WERI-Rb-1 (cell line): ENCODE data around the gene TRIM26.

Experiments
- DNase-seq: peaks from one replicate; pipeline ENCODE4 v3.0.0-alpha.2; 2020
- H3K27ac ChIP-seq: fragments of 250-450 bp; sonication (Bioruptor Pico); 2 replicates; pipeline ENCODE4 v1.5.1; 2020; ENCODE audit warnings: mild to moderate bottlenecking, moderate library complexity
- H3K27me3 ChIP-seq: fragments of 250-450 bp; sonication (Bioruptor Pico); 2 replicates; pipeline ENCODE4 v1.5.1; 2021; ENCODE audit warnings: mild to moderate bottlenecking, low read depth, moderate library complexity; ENCODE audit not compliant: insufficient read depth, severe bottlenecking
- H3K36me3 ChIP-seq: fragments of 250-450 bp; sonication (Bioruptor Pico); 2 replicates; pipeline ENCODE4 v1.5.1; 2020; ENCODE audit warnings: mild to moderate bottlenecking, moderate library complexity
- H3K4me3 ChIP-seq: 2 replicates; pipeline ENCODE4 v1.5.1; 2011; ENCODE audit warnings: low read depth, mild to moderate bottlenecking, control low read depth, low read length
- H3K9me3 ChIP-seq: fragments of 250-450 bp; sonication (Bioruptor Pico); 2 replicates; pipeline ENCODE4 v1.5.1; 2021; ENCODE audit warnings: mild to moderate bottlenecking, moderate library complexity; ENCODE audit not compliant: severe bottlenecking
- TF ChIP-seq, protein P1 (sequence below): IDR thresholded peaks from 2 replicates; pipeline ENCODE4 v1.5.1; 2011; ENCODE audit warnings: low read depth, mild to moderate bottlenecking, control low read depth, inconsistent platforms, low read length

The TRIM26 gene

DNA sequence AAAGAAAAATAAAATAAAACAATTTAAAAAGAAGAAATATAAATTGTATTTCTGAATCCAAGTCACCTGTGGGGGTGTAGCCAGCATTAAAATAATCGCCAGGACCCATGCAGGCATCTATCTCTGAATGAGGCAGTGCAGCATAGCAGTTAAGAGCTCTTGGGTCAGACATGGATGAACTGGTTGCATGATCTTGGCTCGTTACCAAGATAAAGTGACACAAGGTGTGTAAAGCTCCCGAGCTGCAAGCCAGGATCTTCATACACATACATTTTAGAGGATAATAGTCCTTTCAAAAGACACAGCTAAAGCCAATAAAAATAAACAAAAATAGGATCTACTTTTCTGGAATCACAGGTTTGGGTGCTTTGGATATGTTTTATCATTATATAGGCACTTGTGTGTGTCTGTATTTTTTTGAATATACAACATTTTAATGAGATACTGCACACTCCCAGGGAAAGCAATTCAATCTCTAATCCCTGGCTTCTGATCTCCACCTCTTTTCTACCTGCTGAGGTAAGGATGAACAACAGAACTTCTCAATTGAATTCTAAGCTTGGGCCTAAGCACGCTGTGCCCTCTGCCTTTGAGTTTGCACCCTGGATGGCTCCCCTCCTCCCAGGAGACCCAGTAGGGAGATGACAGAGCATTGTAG lies 61.1 kb downstream of the TRIM26 start:
- Histone ChIP-seq H3K36me3 (no peaks in the 10 kb centered on the region), H3K9me3 (peaks cover 4% of the 10 kb centered on the region), H3K27ac (no peak overlapping the region), H3K4me3 (no peak overlapping the region), H3K27me3 (peaks cover 96% of the 10 kb centered on the region)
- TF ChIP-seq, protein P1, sequence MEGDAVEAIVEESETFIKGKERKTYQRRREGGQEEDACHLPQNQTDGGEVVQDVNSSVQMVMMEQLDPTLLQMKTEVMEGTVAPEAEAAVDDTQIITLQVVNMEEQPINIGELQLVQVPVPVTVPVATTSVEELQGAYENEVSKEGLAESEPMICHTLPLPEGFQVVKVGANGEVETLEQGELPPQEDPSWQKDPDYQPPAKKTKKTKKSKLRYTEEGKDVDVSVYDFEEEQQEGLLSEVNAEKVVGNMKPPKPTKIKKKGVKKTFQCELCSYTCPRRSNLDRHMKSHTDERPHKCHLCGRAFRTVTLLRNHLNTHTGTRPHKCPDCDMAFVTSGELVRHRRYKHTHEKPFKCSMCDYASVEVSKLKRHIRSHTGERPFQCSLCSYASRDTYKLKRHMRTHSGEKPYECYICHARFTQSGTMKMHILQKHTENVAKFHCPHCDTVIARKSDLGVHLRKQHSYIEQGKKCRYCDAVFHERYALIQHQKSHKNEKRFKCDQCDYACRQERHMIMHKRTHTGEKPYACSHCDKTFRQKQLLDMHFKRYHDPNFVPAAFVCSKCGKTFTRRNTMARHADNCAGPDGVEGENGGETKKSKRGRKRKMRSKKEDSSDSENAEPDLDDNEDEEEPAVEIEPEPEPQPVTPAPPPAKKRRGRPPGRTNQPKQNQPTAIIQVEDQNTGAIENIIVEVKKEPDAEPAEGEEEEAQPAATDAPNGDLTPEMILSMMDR = no peak
- no peak for DNase-seq

DNA sequence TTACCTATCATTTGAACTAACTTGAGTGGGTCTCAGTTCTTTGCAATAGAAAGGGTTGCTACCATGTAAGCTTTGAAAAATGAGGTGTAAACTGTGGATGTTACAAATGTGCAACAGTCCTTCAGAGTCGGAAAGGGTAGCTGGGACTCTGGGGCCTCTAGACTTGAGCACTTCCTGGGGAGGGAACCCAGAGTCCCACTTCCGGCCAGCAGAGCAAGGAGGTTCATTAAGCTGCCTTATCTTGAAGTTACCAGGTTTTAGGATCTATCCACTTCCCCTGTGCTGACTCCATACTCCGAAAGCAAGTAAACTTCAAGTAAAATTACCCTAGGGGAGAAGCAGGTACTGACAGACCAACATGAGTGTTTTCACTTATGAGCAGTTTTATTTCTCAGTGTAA lies 61.6 kb downstream of the TRIM26 start:
- no peak overlapping the region for H3K4me3 ChIP-seq
- no peaks in the 10 kb centered on the region for H3K36me3 ChIP-seq
- TF ChIP-seq, protein P1 = no peak
- peaks cover 96% of the 10 kb centered on the region for H3K27me3 ChIP-seq
- no peak for DNase-seq
- H3K27ac ChIP-seq = no peak overlapping the region
- peaks cover 4% of the 10 kb centered on the region for H3K9me3 ChIP-seq

DNA sequence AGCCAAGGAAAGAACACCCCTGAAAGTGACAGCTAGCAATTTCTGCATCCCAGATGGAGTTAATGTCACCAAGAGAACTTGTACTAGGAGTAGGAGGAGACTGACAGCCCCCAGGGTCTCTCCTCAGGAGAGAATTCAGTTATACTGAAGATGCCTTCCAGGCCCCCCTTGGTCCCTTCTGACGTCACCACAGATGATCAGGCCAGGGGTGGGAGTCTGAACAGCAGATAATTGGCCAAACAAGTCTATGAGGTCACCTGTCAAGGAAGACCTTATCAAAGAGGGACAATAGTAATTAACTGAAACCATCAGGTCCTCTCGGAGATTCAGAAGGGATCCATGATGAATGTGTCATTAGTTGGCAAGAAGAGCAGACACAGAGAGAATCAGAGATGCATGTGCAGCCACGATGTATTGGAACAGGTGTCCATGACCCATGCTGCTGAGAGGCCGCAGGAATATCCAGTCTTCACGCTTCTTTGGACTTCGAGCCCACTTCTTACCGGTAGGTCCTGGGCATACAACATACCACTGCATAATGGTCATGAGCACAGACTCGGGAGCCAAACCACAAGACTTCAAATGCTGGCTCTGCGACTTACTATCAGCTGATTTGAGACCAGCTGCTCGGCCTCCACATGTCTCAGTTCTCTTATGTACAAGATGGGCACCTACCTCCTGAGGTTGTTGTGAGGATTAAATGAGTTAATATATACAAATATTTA lies 62.4 kb downstream of the TRIM26 start:
- Histone ChIP-seq H3K9me3 (peaks cover 4% of the 10 kb centered on the region), H3K4me3 (no peak overlapping the region), H3K36me3 (no peaks in the 10 kb centered on the region), H3K27ac (no peak overlapping the region), H3K27me3 (peaks cover 97% of the 10 kb centered on the region)
- DNase-seq = no peak
- TF ChIP-seq, protein P1 = no peak

DNA sequence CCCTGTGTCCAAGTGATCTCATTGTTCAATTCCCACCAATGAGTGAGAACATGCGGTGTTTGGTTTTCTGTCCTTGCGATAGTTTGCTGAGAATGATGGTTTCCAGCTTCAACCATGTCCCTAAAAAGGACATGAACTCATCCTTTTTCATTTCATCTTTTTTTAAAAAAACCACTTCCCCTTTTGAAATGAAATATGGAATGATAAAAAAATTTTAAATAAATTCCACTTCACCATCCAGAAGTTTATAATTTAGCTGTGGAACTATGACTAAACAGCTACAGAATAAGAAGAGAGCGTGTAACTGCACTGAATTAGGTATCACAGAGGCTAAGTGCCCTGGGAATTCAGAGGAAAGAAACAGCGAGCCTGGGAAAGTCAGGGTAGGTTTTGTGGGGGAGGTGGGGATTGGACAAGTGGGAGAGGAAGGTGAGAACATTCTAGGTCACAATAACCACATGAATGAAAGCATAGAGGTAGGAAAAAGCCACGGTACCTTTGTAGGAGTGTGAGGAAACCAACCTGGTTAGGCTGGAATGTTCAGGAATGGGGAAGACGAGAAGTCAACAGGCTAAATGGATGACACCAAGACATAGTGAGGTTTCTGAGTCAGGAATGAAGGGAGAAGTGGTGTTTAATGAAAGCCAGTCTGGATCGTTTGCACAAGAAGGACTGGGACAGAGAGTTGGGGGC lies 63.2 kb downstream of the TRIM26 start:
- H3K27ac ChIP-seq = no peak overlapping the region
- TF ChIP-seq, protein P1 = no peak
- H3K36me3 ChIP-seq = no peaks in the 10 kb centered on the region
- H3K9me3 ChIP-seq = peaks cover 4% of the 10 kb centered on the region
- no peak overlapping the region for H3K4me3 ChIP-seq
- DNase-seq = no peak
- H3K27me3 ChIP-seq = peaks cover 97% of the 10 kb centered on the region

DNA sequence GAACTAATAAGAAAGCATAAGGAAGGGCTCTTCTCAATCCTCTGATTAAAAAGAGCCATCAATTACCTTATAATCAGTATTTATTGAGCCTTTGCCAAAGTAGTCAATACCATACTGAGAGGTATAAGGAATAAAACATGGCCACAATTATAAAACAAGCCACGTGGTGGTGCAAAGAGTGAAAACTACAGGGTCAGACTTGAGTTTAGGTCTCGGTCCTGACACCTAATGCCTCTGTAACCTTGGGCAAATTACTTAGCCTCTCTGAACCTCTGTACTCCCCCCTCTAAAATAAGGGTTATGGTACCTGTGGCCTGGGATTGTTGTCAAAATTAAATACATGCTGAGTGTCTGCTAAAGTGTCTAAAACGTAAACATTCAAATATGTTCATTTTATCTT lies 64.0 kb downstream of the TRIM26 start:
- no peaks in the 10 kb centered on the region for H3K36me3 ChIP-seq
- no peak overlapping the region for H3K4me3 ChIP-seq
- H3K27ac ChIP-seq = no peak overlapping the region
- TF ChIP-seq, protein P1 = 0 out of 2 replicates have a peak, but pooled peaks have one; percentile 4
- DNase-seq = no peak
- peaks cover 4% of the 10 kb centered on the region for H3K9me3 ChIP-seq
- peaks cover 97% of the 10 kb centered on the region for H3K27me3 ChIP-seq
